Vagina (tissue), 2 donors: ENCODE data around the gene RBP5. TPM values are rescaled to one million over a fixed set of nuclear protein-coding genes. Genes with fewer than 3 reads are reported as not detected.

ENCODE experiments used
- DNase-seq, 2 donors: peaks; one replicate each; pipeline ENCODE4 v3.0.0-alpha.2; 2017; ENCODE audit errors: extremely low spot score in 2 of 2
- H3K27ac ChIP-seq: fragments of 200-600 bp; sonication (generic); one replicate; pipeline ENCODE4 v1.5.1; 2019
- H3K27me3 ChIP-seq: fragments of 200-600 bp; sonication (generic); one replicate; pipeline ENCODE4 v1.5.1; 2019
- H3K36me3 ChIP-seq, 2 donors: fragments of 200-600 bp; sonication (generic); one replicate each; pipeline ENCODE4 v1.5.1; 2017 to 2019
- H3K4me1 ChIP-seq: fragments of 200-600 bp; sonication (generic); one replicate; pipeline ENCODE4 v1.5.1; 2019
- H3K4me3 ChIP-seq, 2 donors: fragments of 200-600 bp; sonication (generic); 1 replicate in 1 of 2; 2 replicates in 1 of 2; pipeline ENCODE4 v1.5.1; 2016 to 2019
- H3K9me3 ChIP-seq: fragments of 200-600 bp; sonication (generic); one replicate; pipeline ENCODE4 v1.5.1; 2019
- POLR2A ChIP-seq, 2 donors: fragments of 450-650 bp; IDR thresholded peaks; one replicate each; pipeline ENCODE4 v1.6.1; 2017; ENCODE audit warnings: antibody characterized with exemption in 2 of 2, mild to moderate bottlenecking in 2 of 2, moderate library complexity in 2 of 2
- POLR2AphosphoS5 ChIP-seq, 2 donors: sonication (generic); formaldehyde crosslinking; IDR thresholded peaks; one replicate each; pipeline ENCODE4 v1.9.0; 2017; ENCODE audit warnings: antibody characterized with exemption in 2 of 2, mild to moderate bottlenecking in 2 of 2, low read depth in 1 of 2; ENCODE audit not compliant: insufficient read depth in 1 of 2
- intact Hi-C: fragments of 100-400 bp; cut with DNase I; formaldehyde crosslinking; loops from one replicate; pipeline ENCODE4 v1.15.1; 2023
- total RNA-seq: library from RNA; depleted of rRNA; stranded (reverse); fragments of >200 nt; gene quantifications from one replicate; pipeline ENCODE4 v1.2.3, GENCODE V29; 2016
- TF ChIP-seq, protein P1 (sequence below), 3 experiments: fragments of 450-650 bp in 2 of 3; fragments of 200-600 bp in 1 of 3; sonication (generic) in 1 of 3; IDR thresholded peaks; one replicate each; pipeline ENCODE4 v1.5.1; 2017 to 2019; ENCODE audit warnings: antibody characterized with exemption in 3 of 3, mild to moderate bottlenecking in 2 of 3, moderate library complexity in 2 of 3

Gene RBP5
- total RNA-seq, 1 donor from 2014 or later, result 3.7 TPM

DNA sequence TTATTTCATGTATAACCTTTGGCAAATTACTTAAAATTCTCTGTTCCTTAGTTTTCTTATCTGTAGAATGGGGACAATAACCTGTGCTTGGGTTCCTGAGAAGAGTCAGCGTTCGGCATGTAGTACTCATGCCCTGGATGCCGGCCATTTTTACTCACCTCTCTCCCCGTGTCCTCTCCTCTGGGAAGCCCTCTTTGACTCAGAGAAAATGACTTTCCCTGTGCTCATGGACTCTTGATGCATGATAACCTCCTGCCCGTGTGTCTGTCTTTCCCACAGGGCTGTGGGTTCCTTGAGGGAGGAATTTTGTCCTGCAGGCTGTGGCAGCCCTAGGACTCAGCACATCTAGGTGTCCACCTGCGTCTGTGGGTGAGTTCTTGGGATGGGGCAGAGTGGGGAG is 13.8 kb downstream of the RBP5 start:
- Histone ChIP-seq H3K9me3 (no peaks in the 10 kb centered on the region), H3K27ac (no peak overlapping the region), H3K27me3 (no peaks in the 10 kb centered on the region), H3K36me3 (no peaks in the 10 kb centered on the region), H3K4me3 (no peak overlapping the region), H3K4me1 (peaks cover 10% of the 10 kb centered on the region)
- TF ChIP-seq POLR2A (IDR thresholded peaks at IDR 0.05) (no peak), POLR2AphosphoS5 (IDR thresholded peaks at IDR 0.05; ENCODE audit: insufficient read depth in 1 of 2, low read depth in 1 of 2) (no peak)
- TF ChIP-seq, protein P1, sequence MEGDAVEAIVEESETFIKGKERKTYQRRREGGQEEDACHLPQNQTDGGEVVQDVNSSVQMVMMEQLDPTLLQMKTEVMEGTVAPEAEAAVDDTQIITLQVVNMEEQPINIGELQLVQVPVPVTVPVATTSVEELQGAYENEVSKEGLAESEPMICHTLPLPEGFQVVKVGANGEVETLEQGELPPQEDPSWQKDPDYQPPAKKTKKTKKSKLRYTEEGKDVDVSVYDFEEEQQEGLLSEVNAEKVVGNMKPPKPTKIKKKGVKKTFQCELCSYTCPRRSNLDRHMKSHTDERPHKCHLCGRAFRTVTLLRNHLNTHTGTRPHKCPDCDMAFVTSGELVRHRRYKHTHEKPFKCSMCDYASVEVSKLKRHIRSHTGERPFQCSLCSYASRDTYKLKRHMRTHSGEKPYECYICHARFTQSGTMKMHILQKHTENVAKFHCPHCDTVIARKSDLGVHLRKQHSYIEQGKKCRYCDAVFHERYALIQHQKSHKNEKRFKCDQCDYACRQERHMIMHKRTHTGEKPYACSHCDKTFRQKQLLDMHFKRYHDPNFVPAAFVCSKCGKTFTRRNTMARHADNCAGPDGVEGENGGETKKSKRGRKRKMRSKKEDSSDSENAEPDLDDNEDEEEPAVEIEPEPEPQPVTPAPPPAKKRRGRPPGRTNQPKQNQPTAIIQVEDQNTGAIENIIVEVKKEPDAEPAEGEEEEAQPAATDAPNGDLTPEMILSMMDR (IDR thresholded peaks at IDR 0.05), result no peak
- intact Hi-C loops, result loop anchor here (5.0 kb wide), 1 partner anchor 168 kb away; no protein-coding TSS in a partner anchor
- DNase-seq, result no peak

DNA sequence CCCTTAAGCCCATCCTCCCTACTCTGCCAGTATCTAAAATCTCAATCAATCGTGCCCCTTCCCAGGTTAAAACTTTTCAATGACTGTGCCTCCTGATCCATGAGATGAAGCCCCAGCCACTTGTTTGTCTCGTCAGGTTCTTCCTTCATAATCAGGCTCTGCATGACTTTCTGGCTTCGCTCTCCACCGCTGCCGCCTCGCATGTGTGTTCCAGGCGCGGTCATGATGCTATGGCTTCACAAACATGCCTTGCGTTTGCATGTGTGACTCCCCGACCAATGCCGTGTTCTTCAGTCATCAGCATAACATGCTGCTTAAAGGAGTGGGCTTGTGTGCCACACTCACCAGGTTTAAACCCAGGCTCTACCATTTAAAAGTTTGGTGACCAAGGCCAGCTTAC is 14.7 kb downstream of the RBP5 start:
- TF ChIP-seq POLR2A (IDR thresholded peaks at IDR 0.05) (no peak), POLR2AphosphoS5 (IDR thresholded peaks at IDR 0.05; ENCODE audit: insufficient read depth in 1 of 2, low read depth in 1 of 2) (no peak)
- TF ChIP-seq, protein P1 (IDR thresholded peaks at IDR 0.05), result no peak
- Histone ChIP-seq H3K4me3 (no peak overlapping the region), H3K36me3 (no peaks in the 10 kb centered on the region), H3K27ac (no peak overlapping the region), H3K4me1 (peaks cover 14% of the 10 kb centered on the region), H3K9me3 (no peaks in the 10 kb centered on the region), H3K27me3 (no peaks in the 10 kb centered on the region)
- intact Hi-C loops, result loop anchor here (5.0 kb wide), 1 partner anchor 167 kb away; no protein-coding TSS in a partner anchor
- DNase-seq, result no peak

GRCh38 chr12:7113389-7113871 is 15.3 kb downstream of the RBP5 start:
- no peak for DNase-seq
- Histone ChIP-seq H3K4me1 (peaks cover 14% of the 10 kb centered on the region), H3K4me3 (no peak overlapping the region), H3K36me3 (no peaks in the 10 kb centered on the region), H3K9me3 (no peaks in the 10 kb centered on the region), H3K27ac (peak overlapping the region; percentile 3), H3K27me3 (no peaks in the 10 kb centered on the region)
- intact Hi-C loops, result loop anchor here (5.0 kb wide), 1 partner anchor 166 kb away; no protein-coding TSS in a partner anchor
- TF ChIP-seq POLR2AphosphoS5 (IDR thresholded peaks at IDR 0.05; ENCODE audit: insufficient read depth in 1 of 2, low read depth in 1 of 2), result no peak
- TF ChIP-seq, protein P1 (IDR thresholded peaks at IDR 0.05), result peak; percentile 61 to 88 (median 80)

GRCh38 chr12:7112041-7112440 is 16.6 kb downstream of the RBP5 start:
- peaks cover 27% of the 10 kb centered on the region for H3K4me1 ChIP-seq

DNA sequence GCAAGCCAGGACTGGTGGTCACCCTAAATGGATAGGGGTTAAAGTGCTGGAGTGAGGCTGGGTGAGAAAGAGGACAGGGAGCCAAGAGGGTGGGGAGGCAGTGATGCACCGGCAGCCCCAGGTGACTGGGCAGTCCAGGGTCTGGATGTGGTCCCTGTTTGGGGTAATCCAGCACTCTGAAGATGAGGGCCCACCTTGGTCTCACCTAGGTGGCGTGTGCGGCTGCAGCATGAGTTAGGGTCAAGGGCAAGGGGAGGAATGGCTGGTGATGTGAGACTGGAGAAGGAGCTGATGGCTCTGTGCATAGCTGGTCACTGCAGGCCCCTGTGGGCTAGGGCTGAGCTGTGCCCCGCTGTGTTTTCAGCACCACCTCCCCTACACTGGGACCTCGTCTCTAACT is 18.0 kb downstream of the RBP5 start:
- H3K27me3 ChIP-seq, result no peaks in the 10 kb centered on the region
- peak overlapping the region; percentile 96 for H3K27ac ChIP-seq
- no peaks in the 10 kb centered on the region for H3K9me3 ChIP-seq
- intact Hi-C loops, result loop anchor here (5.0 kb wide), 1 partner anchor 163 kb away; no protein-coding TSS in a partner anchor
- H3K4me1 ChIP-seq, result peaks cover 36% of the 10 kb centered on the region
- DNase-seq, result no peak
- TF ChIP-seq POLR2A (IDR thresholded peaks at IDR 0.05) (no peak), POLR2AphosphoS5 (IDR thresholded peaks at IDR 0.05; ENCODE audit: insufficient read depth in 1 of 2, low read depth in 1 of 2) (no peak)
- TF ChIP-seq, protein P1 (IDR thresholded peaks at IDR 0.05), result no peak
- no peak overlapping the region for H3K4me3 ChIP-seq
- H3K36me3 ChIP-seq, result peaks cover 0 to 6% of the 10 kb centered on the region in 2 donors

More at GRCh38 chr12:7112041-7112440, 16.6 kb downstream of the RBP5 start:
- Histone ChIP-seq H3K27me3 (no peaks in the 10 kb centered on the region), H3K4me3 (no peak overlapping the region), H3K27ac (no peak overlapping the region), H3K9me3 (no peaks in the 10 kb centered on the region), H3K36me3 (no peaks in the 10 kb centered on the region)
- DNase-seq, result no peak
- intact Hi-C loops, result loop anchor here (5.0 kb wide), 1 partner anchor 165 kb away; no protein-coding TSS in a partner anchor
- TF ChIP-seq, protein P1 (IDR thresholded peaks at IDR 0.05), result no peak
- TF ChIP-seq POLR2AphosphoS5 (IDR thresholded peaks at IDR 0.05; ENCODE audit: insufficient read depth in 1 of 2, low read depth in 1 of 2) (no peak), POLR2A (IDR thresholded peaks at IDR 0.05) (no peak)
